Measurements from ENCODE around the gene TFB1M.

DNA sequence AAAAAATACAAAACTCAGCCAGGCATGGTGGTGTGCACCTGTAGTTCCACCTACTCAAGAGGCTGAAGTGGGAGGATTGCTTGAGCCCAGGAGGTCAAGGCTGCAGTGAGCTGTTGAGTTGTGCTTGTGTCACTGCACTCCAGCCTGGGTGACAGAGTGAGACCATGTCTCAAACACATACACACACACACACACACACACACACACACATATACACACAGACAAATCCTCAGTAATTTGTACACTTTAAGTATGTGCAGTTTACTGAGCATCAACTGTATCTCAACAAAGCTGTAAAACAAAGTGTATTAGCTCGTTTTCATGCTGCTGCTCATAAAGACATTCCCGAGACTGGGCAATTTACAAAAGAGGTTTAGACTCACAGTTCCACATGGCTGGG is 7.3 kb downstream of the TFB1M start:
- TF ChIP-seq, protein P1, sequence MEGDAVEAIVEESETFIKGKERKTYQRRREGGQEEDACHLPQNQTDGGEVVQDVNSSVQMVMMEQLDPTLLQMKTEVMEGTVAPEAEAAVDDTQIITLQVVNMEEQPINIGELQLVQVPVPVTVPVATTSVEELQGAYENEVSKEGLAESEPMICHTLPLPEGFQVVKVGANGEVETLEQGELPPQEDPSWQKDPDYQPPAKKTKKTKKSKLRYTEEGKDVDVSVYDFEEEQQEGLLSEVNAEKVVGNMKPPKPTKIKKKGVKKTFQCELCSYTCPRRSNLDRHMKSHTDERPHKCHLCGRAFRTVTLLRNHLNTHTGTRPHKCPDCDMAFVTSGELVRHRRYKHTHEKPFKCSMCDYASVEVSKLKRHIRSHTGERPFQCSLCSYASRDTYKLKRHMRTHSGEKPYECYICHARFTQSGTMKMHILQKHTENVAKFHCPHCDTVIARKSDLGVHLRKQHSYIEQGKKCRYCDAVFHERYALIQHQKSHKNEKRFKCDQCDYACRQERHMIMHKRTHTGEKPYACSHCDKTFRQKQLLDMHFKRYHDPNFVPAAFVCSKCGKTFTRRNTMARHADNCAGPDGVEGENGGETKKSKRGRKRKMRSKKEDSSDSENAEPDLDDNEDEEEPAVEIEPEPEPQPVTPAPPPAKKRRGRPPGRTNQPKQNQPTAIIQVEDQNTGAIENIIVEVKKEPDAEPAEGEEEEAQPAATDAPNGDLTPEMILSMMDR (IDR thresholded peaks at IDR 0.05; ENCODE audit: low read length) = no peak
- no peak for TF ChIP-seq EZH2 (IDR thresholded peaks at IDR 0.05; ENCODE audit: borderline replicate concordance, low read length)

All from OCI-LY1 (cell line).